Measurements from ENCODE around the gene TAGLN3. TPM values are rescaled to one million over a fixed set of nuclear protein-coding genes. Genes with fewer than 3 reads are reported as not detected.
"Not testable (repeated sequence)": the region's sequence is repeated elsewhere in the genome, so short reads cannot be mapped to it uniquely, and the experiment has no call there.

Gene TAGLN3
- total RNA-seq, 2 donors from 2014 or later: 0.49 to 6.9 TPM

GRCh38 chr3:112019716-112020115 is 21.0 kb downstream of the TAGLN3 start:
- no peaks in the 10 kb centered on the region for H3K36me3 Mint-ChIP-seq
- no peak for DNase-seq (ENCODE audit: low spot score in 2 of 2)
- H3K27ac Mint-ChIP-seq: no peak overlapping the region
- no peaks in the 10 kb centered on the region for H3K9me3 Mint-ChIP-seq
- ATAC-seq: no peak

GRCh38 chr3:112020674-112021085 is 22.0 kb downstream of the TAGLN3 start:
- no peaks in the 10 kb centered on the region for H3K9me3 Mint-ChIP-seq
- H3K36me3 Mint-ChIP-seq: no peaks in the 10 kb centered on the region
- H3K27ac Mint-ChIP-seq: no peak overlapping the region
- ATAC-seq (no peak), DNase-seq (ENCODE audit: low spot score in 2 of 2) (no peak)

- no peak overlapping the region for H3K27ac Mint-ChIP-seq
- no peaks in the 10 kb centered on the region for H3K9me3 Mint-ChIP-seq
- ATAC-seq: no peak
- no peaks in the 10 kb centered on the region for H3K36me3 Mint-ChIP-seq
- DNase-seq (ENCODE audit: low spot score in 2 of 2): no peak
Observed at GRCh38 chr3:112027142-112027541, 28.4 kb downstream of the TAGLN3 start.

GRCh38 chr3:112027826-112028225 is 29.1 kb downstream of the TAGLN3 start:
- DNase-seq (ENCODE audit: low spot score in 2 of 2) (no peak), ATAC-seq (no peak)
- no peaks in the 10 kb centered on the region for H3K9me3 Mint-ChIP-seq
- H3K36me3 Mint-ChIP-seq: no peaks in the 10 kb centered on the region
- no peak overlapping the region for H3K27ac Mint-ChIP-seq

- H3K27ac Mint-ChIP-seq: no peak overlapping the region
- DNase-seq (ENCODE audit: low spot score in 2 of 2) (no peak), ATAC-seq (no peak)
- H3K36me3 Mint-ChIP-seq: no peaks in the 10 kb centered on the region
- H3K9me3 Mint-ChIP-seq: no peaks in the 10 kb centered on the region
Observed at GRCh38 chr3:112030901-112031300, 32.2 kb downstream of the TAGLN3 start.

- no peak for DNase-seq (ENCODE audit: low spot score in 2 of 2)
- no peaks in the 10 kb centered on the region for H3K9me3 Mint-ChIP-seq
- H3K36me3 Mint-ChIP-seq: no peaks in the 10 kb centered on the region
- ATAC-seq: no peak
- H3K27ac Mint-ChIP-seq: no peak overlapping the region
Observed at GRCh38 chr3:112032098-112032731, 33.5 kb downstream of the TAGLN3 start.

- ATAC-seq (no peak), DNase-seq (ENCODE audit: low spot score in 2 of 2) (no peak)
- Mint-ChIP-seq H3K27ac (no peak within 1 kb of the TSS), H3K36me3 (no peaks in the 10 kb centered on the region), H3K9me3 (no peaks in the 10 kb centered on the region)
Observed at GRCh38 chr3:112034436-112034835, 35.7 kb downstream of the TAGLN3 start, which contains the start of gene TMPRSS7. Gene TMPRSS7 (plus strand): TSS chr3:112034736. CDS start chr3:112034846, 110 bp downstream.

- no peaks in the 10 kb centered on the region for H3K36me3 Mint-ChIP-seq
- DNase-seq (ENCODE audit: low spot score in 2 of 2) (no peak), ATAC-seq (no peak)
- no peak overlapping the region for H3K27ac Mint-ChIP-seq
- no peaks in the 10 kb centered on the region for H3K9me3 Mint-ChIP-seq
Observed at GRCh38 chr3:112035241-112035640, 36.5 kb downstream of the TAGLN3 start.

GRCh38 chr3:112037194-112037593 is 38.5 kb downstream of the TAGLN3 start:
- not testable (repeated sequence) for DNase-seq (ENCODE audit: low spot score in 2 of 2); H3K9me3 Mint-ChIP-seq; H3K27ac Mint-ChIP-seq; H3K36me3 Mint-ChIP-seq; ATAC-seq

GRCh38 chr3:112038863-112039262 is 40.1 kb downstream of the TAGLN3 start:
- Mint-ChIP-seq H3K9me3 (no peaks in the 10 kb centered on the region), H3K36me3 (no peaks in the 10 kb centered on the region), H3K27ac (no peak overlapping the region)
- ATAC-seq (no peak), DNase-seq (ENCODE audit: low spot score in 2 of 2) (no peak)

GRCh38 chr3:112041321-112041720 is 42.6 kb downstream of the TAGLN3 start:
- DNase-seq (ENCODE audit: low spot score in 2 of 2): no peak
- H3K9me3 Mint-ChIP-seq: no peaks in the 10 kb centered on the region
- no peak overlapping the region for H3K27ac Mint-ChIP-seq
- ATAC-seq: no peak
- H3K36me3 Mint-ChIP-seq: no peaks in the 10 kb centered on the region

GRCh38 chr3:112042842-112043280 is 44.1 kb downstream of the TAGLN3 start:
- Mint-ChIP-seq H3K36me3 (no peaks in the 10 kb centered on the region), H3K27ac (no peak overlapping the region), H3K9me3 (no peaks in the 10 kb centered on the region)
- ATAC-seq (no peak), DNase-seq (ENCODE audit: low spot score in 2 of 2) (no peak)

- ATAC-seq: peak; percentile 95 to 98
- H3K27ac Mint-ChIP-seq: no peak overlapping the region
Observed at GRCh38 chr3:112043621-112044201, 45.0 kb downstream of the TAGLN3 start.

GRCh38 chr3:112046599-112046998 is 47.9 kb downstream of the TAGLN3 start:
- no peak for ATAC-seq

More at GRCh38 chr3:112043621-112044201, 45.0 kb downstream of the TAGLN3 start:
- no peaks in the 10 kb centered on the region for H3K9me3 Mint-ChIP-seq
- no peaks in the 10 kb centered on the region for H3K36me3 Mint-ChIP-seq
- DNase-seq (ENCODE audit: low spot score in 2 of 2): peak in 1 of 2 donors; percentile 44

GRCh38 chr3:112047264-112047663 is 48.5 kb downstream of the TAGLN3 start:
- no peak overlapping the region for H3K27ac Mint-ChIP-seq
- no peak for ATAC-seq

More at GRCh38 chr3:112046599-112046998, 47.9 kb downstream of the TAGLN3 start:
- DNase-seq (ENCODE audit: low spot score in 2 of 2): no peak
- no peaks in the 10 kb centered on the region for H3K36me3 Mint-ChIP-seq
- H3K9me3 Mint-ChIP-seq: no peaks in the 10 kb centered on the region
- H3K27ac Mint-ChIP-seq: no peak overlapping the region

GRCh38 chr3:112048911-112049310 is 50.2 kb downstream of the TAGLN3 start:
- DNase-seq (ENCODE audit: low spot score in 2 of 2) (no peak), ATAC-seq (no peak)
- Mint-ChIP-seq H3K27ac (no peak overlapping the region), H3K9me3 (no peaks in the 10 kb centered on the region), H3K36me3 (no peaks in the 10 kb centered on the region)

More at GRCh38 chr3:112047264-112047663, 48.5 kb downstream of the TAGLN3 start:
- Mint-ChIP-seq H3K9me3 (no peaks in the 10 kb centered on the region), H3K36me3 (no peaks in the 10 kb centered on the region)
- no peak for DNase-seq (ENCODE audit: low spot score in 2 of 2)

- H3K36me3 Mint-ChIP-seq: no peaks in the 10 kb centered on the region
- ATAC-seq: no peak
- H3K27ac Mint-ChIP-seq: no peak overlapping the region
- no peak for DNase-seq (ENCODE audit: low spot score in 2 of 2)
- H3K9me3 Mint-ChIP-seq: no peaks in the 10 kb centered on the region
Observed at GRCh38 chr3:112053229-112053628, 54.5 kb downstream of the TAGLN3 start.

- H3K27ac Mint-ChIP-seq: no peak overlapping the region
- H3K9me3 Mint-ChIP-seq: no peaks in the 10 kb centered on the region
- DNase-seq (ENCODE audit: low spot score in 2 of 2): peak in 1 of 2 donors; percentile 7
- ATAC-seq: peak; percentile 77 to 97
- peaks cover 4 to 6% of the 10 kb centered on the region in 2 donors for H3K36me3 Mint-ChIP-seq
Observed at GRCh38 chr3:112056451-112056929, 57.8 kb downstream of the TAGLN3 start.
